SJCRH30 (cell line): ENCODE data around the gene TSNAX. TPM values are rescaled to one million over a fixed set of nuclear protein-coding genes. Genes with fewer than 3 reads are reported as not detected.
"Not testable (repeated sequence)": the region's sequence is repeated elsewhere in the genome, so short reads cannot be mapped to it uniquely, and the experiment has no call there.

ENCODE experiments used
- DNase-seq, 2 experiments: peaks; one replicate each; pipeline ENCODE4 v3.0.0-alpha.2; 2015 to 2020
- H3K27ac ChIP-seq: fragments of 250-450 bp; sonication (Bioruptor Pico); 2 replicates; pipeline ENCODE4 v1.5.1; 2020; ENCODE audit warnings: mild to moderate bottlenecking, moderate library complexity
- H3K27me3 ChIP-seq: fragments of 250-450 bp; sonication (Bioruptor Pico); 2 replicates; pipeline ENCODE4 v1.5.1; 2020; ENCODE audit warnings: mild to moderate bottlenecking, moderate library complexity
- H3K36me3 ChIP-seq: fragments of 250-450 bp; sonication (Bioruptor Pico); 2 replicates; pipeline ENCODE4 v1.5.1; 2020; ENCODE audit warnings: mild to moderate bottlenecking, moderate library complexity
- H3K4me1 ChIP-seq: fragments of 250-450 bp; sonication (Bioruptor Pico); 2 replicates; pipeline ENCODE4 v1.5.1; 2020; ENCODE audit warnings: mild to moderate bottlenecking, moderate library complexity
- H3K4me3 ChIP-seq: fragments of 250-450 bp; sonication (Bioruptor Pico); 2 replicates; pipeline ENCODE4 v1.5.1; 2020; ENCODE audit warnings: mild to moderate bottlenecking, moderate library complexity
- H3K9me3 ChIP-seq: fragments of 250-450 bp; sonication (Bioruptor Pico); replicated peaks from 2 replicates; pipeline ENCODE4 v1.5.1; 2020; ENCODE audit warnings: mild to moderate bottlenecking, moderate library complexity
- total RNA-seq: library from RNA; depleted of rRNA; stranded (reverse); fragments of >200 nt; shearing (Covaris generic); gene quantifications from 2 replicates; pipeline ENCODE4 v1.2.3, GENCODE V29; 2014

Gene TSNAX
- total RNA-seq, 1 experiment from 2014 or later = 43.7 TPM

GRCh38 chr1:231593264-231593663 is 64.8 kb downstream of the TSNAX start:
- H3K4me3 ChIP-seq, H3K4me1 ChIP-seq, H3K36me3 ChIP-seq, DNase-seq, H3K27me3 ChIP-seq, H3K9me3 ChIP-seq, H3K27ac ChIP-seq: not testable (repeated sequence)

GRCh38 chr1:231594123-231594522 is 65.7 kb downstream of the TSNAX start:
- no peaks in the 10 kb centered on the region for H3K4me1 ChIP-seq
- DNase-seq = no peak
- H3K27ac ChIP-seq = no peak overlapping the region
- no peak overlapping the region for H3K4me3 ChIP-seq
- no peaks in the 10 kb centered on the region for H3K27me3 ChIP-seq
- H3K36me3 ChIP-seq = no peaks in the 10 kb centered on the region
- no peaks in the 10 kb centered on the region for H3K9me3 ChIP-seq

GRCh38 chr1:231594749-231595148 is 66.3 kb downstream of the TSNAX start:
- Histone ChIP-seq H3K27ac (no peak overlapping the region), H3K27me3 (no peaks in the 10 kb centered on the region), H3K4me3 (no peak overlapping the region), H3K4me1 (no peaks in the 10 kb centered on the region), H3K9me3 (no peaks in the 10 kb centered on the region), H3K36me3 (no peaks in the 10 kb centered on the region)
- no peak for DNase-seq

- Histone ChIP-seq H3K36me3 (no peaks in the 10 kb centered on the region), H3K4me1 (no peaks in the 10 kb centered on the region), H3K9me3 (no peaks in the 10 kb centered on the region), H3K27me3 (no peaks in the 10 kb centered on the region), H3K4me3 (no peak overlapping the region), H3K27ac (no peak overlapping the region)
- DNase-seq = no peak
Measured at GRCh38 chr1:231596337-231596791, 67.9 kb downstream of the TSNAX start.

GRCh38 chr1:231597971-231598370 is 69.5 kb downstream of the TSNAX start:
- H3K27me3 ChIP-seq = no peaks in the 10 kb centered on the region
- no peaks in the 10 kb centered on the region for H3K36me3 ChIP-seq
- H3K4me3 ChIP-seq = no peak overlapping the region
- DNase-seq = no peak
- no peaks in the 10 kb centered on the region for H3K9me3 ChIP-seq
- no peak overlapping the region for H3K27ac ChIP-seq
- no peaks in the 10 kb centered on the region for H3K4me1 ChIP-seq

GRCh38 chr1:231600458-231600976 is 72.0 kb downstream of the TSNAX start:
- H3K9me3 ChIP-seq = no peaks in the 10 kb centered on the region
- H3K4me3 ChIP-seq = no peak overlapping the region
- no peak overlapping the region for H3K27ac ChIP-seq
- H3K27me3 ChIP-seq = no peaks in the 10 kb centered on the region
- DNase-seq = no peak
- H3K36me3 ChIP-seq = no peaks in the 10 kb centered on the region
- 0 out of 2 replicates have a peak, but pooled peaks cover 5% of the 10 kb centered on the region for H3K4me1 ChIP-seq

- H3K27me3 ChIP-seq = no peaks in the 10 kb centered on the region
- no peak overlapping the region for H3K27ac ChIP-seq
- DNase-seq = no peak
- no peak overlapping the region for H3K4me3 ChIP-seq
- H3K9me3 ChIP-seq = no peaks in the 10 kb centered on the region
- no peaks in the 10 kb centered on the region for H3K36me3 ChIP-seq
- 0 out of 2 replicates have a peak, but pooled peaks cover 5% of the 10 kb centered on the region for H3K4me1 ChIP-seq
Measured at GRCh38 chr1:231601824-231602672, 73.6 kb downstream of the TSNAX start.

- H3K27ac ChIP-seq = no peak overlapping the region
- H3K9me3 ChIP-seq = no peaks in the 10 kb centered on the region
- H3K4me1 ChIP-seq = 0 out of 2 replicates have a peak, but pooled peaks cover 5% of the 10 kb centered on the region
- H3K36me3 ChIP-seq = no peaks in the 10 kb centered on the region
- H3K27me3 ChIP-seq = no peaks in the 10 kb centered on the region
- no peak overlapping the region for H3K4me3 ChIP-seq
- no peak for DNase-seq
Measured at GRCh38 chr1:231602673-231602984, 74.2 kb downstream of the TSNAX start.

GRCh38 chr1:231603598-231604275 is 75.3 kb downstream of the TSNAX start:
- Histone ChIP-seq H3K9me3 (no peaks in the 10 kb centered on the region), H3K4me3 (peak overlapping the region; percentile 44), H3K4me1 (0 out of 2 replicates have a peak, but pooled peaks cover 5% of the 10 kb centered on the region), H3K27me3 (no peaks in the 10 kb centered on the region), H3K27ac (no peak overlapping the region), H3K36me3 (no peaks in the 10 kb centered on the region)
- DNase-seq = peak; percentile 56 to 81

GRCh38 chr1:231604276-231604621 is 75.8 kb downstream of the TSNAX start:
- Histone ChIP-seq H3K4me1 (0 out of 2 replicates have a peak, but pooled peaks cover 5% of the 10 kb centered on the region), H3K27me3 (no peaks in the 10 kb centered on the region), H3K4me3 (no peak overlapping the region), H3K27ac (no peak overlapping the region), H3K9me3 (no peaks in the 10 kb centered on the region), H3K36me3 (no peaks in the 10 kb centered on the region)
- no peak for DNase-seq

- no peak overlapping the region for H3K4me3 ChIP-seq
- DNase-seq = peak in 1 of 2 experiments; percentile 16
- no peaks in the 10 kb centered on the region for H3K36me3 ChIP-seq
- H3K27me3 ChIP-seq = no peaks in the 10 kb centered on the region
- H3K9me3 ChIP-seq = no peaks in the 10 kb centered on the region
- no peak overlapping the region for H3K27ac ChIP-seq
- H3K4me1 ChIP-seq = 0 out of 2 replicates have a peak, but pooled peaks cover 5% of the 10 kb centered on the region
Measured at GRCh38 chr1:231605149-231606100, 77.0 kb downstream of the TSNAX start.

- DNase-seq = no peak
- Histone ChIP-seq H3K36me3 (no peaks in the 10 kb centered on the region), H3K9me3 (no peaks in the 10 kb centered on the region), H3K27ac (no peak overlapping the region), H3K4me3 (no peak overlapping the region), H3K27me3 (no peaks in the 10 kb centered on the region), H3K4me1 (0 out of 2 replicates have a peak, but pooled peaks cover 5% of the 10 kb centered on the region)
Measured at GRCh38 chr1:231606712-231607111, 78.2 kb downstream of the TSNAX start.

GRCh38 chr1:231610388-231610787 is 81.9 kb downstream of the TSNAX start:
- Histone ChIP-seq H3K36me3 (no peaks in the 10 kb centered on the region), H3K27ac (no peak overlapping the region), H3K4me3 (no peak overlapping the region), H3K4me1 (no peaks in the 10 kb centered on the region), H3K27me3 (no peaks in the 10 kb centered on the region), H3K9me3 (no peaks in the 10 kb centered on the region)
- no peak for DNase-seq

- Histone ChIP-seq H3K4me1 (no peaks in the 10 kb centered on the region), H3K4me3 (no peak overlapping the region), H3K27me3 (no peaks in the 10 kb centered on the region), H3K27ac (no peak overlapping the region), H3K36me3 (no peaks in the 10 kb centered on the region), H3K9me3 (no peaks in the 10 kb centered on the region)
- DNase-seq = no peak
Measured at GRCh38 chr1:231611111-231611510, 82.6 kb downstream of the TSNAX start.
